Subcutaneous abdominal adipose tissue (tissue), 5 donors: ENCODE results near the gene CA10.

Source experiments
- H3K27ac ChIP-seq: one replicate; pipeline ENCODE4 v1.7.0; 2013; ENCODE audit warnings: low read depth, mild to moderate bottlenecking, inconsistent platforms, low read length, moderate library complexity
- H3K27me3 ChIP-seq, 5 donors: one replicate each; pipeline ENCODE4 v1.7.0; 2013; ENCODE audit warnings: low read length in 5 of 5, inconsistent platforms in 1 of 5; ENCODE audit not compliant: control insufficient read depth in 5 of 5, insufficient read depth in 4 of 5
- H3K36me3 ChIP-seq, 5 donors: one replicate each; pipeline ENCODE4 v1.7.0; 2013; ENCODE audit warnings: low read length in 5 of 5; ENCODE audit not compliant: control insufficient read depth in 5 of 5, insufficient read depth in 5 of 5
- H3K4me1 ChIP-seq, 5 donors: one replicate each; pipeline ENCODE4 v1.7.0; 2013; ENCODE audit warnings: low read length in 5 of 5, mild to moderate bottlenecking in 3 of 5, moderate library complexity in 1 of 5; ENCODE audit not compliant: control insufficient read depth in 5 of 5, insufficient read depth in 5 of 5
- H3K4me3 ChIP-seq, 5 donors: one replicate each; pipeline ENCODE4 v1.7.0; 2013; ENCODE audit warnings: low read length in 5 of 5, low read depth in 1 of 5
- H3K9ac ChIP-seq, 5 donors: one replicate each; pipeline ENCODE4 v1.7.0; 2013; ENCODE audit warnings: low read length in 5 of 5, mild to moderate bottlenecking in 4 of 5, moderate library complexity in 3 of 5
- H3K9me3 ChIP-seq, 5 donors: one replicate each; pipeline ENCODE4 v1.7.0; 2013; ENCODE audit warnings: low read length in 5 of 5; ENCODE audit not compliant: control insufficient read depth in 5 of 5
- donor health status: healthy.
- donor health status: healthy.
- donor health status: healthy.
- donor health status: healthy.
- donor health status: healthy.

Gene CA10

GRCh38 chr17:52064791-52065211 lies 93.7 kb downstream of the CA10 start:
- Histone ChIP-seq H3K36me3 (no peaks in the 10 kb centered on the region), H3K9me3 (peaks cover 0 to 8% (median 0%) of the 10 kb centered on the region in 5 donors), H3K4me3 (no peak overlapping the region), H3K9ac (no peak overlapping the region), H3K27me3 (peaks cover 0 to 3% (median 0%) of the 10 kb centered on the region in 5 donors), H3K4me1 (no peaks in the 10 kb centered on the region), H3K27ac (no peak overlapping the region)

- peaks cover 0 to 3% (median 0%) of the 10 kb centered on the region in 5 donors for H3K9me3 ChIP-seq
- H3K9ac ChIP-seq, result no peak overlapping the region
- no peaks in the 10 kb centered on the region for H3K27me3 ChIP-seq
- no peaks in the 10 kb centered on the region for H3K36me3 ChIP-seq
- H3K4me1 ChIP-seq, result no peaks in the 10 kb centered on the region
- H3K27ac ChIP-seq, result no peak overlapping the region
- no peak overlapping the region for H3K4me3 ChIP-seq
Observed at GRCh38 chr17:52049496-52049895, 109.0 kb downstream of the CA10 start.

GRCh38 chr17:52049051-52049450 lies 109.5 kb downstream of the CA10 start:
- no peak overlapping the region for H3K27ac ChIP-seq
- H3K9ac ChIP-seq, result no peak overlapping the region
- peaks cover 0 to 3% (median 0%) of the 10 kb centered on the region in 5 donors for H3K9me3 ChIP-seq
- no peaks in the 10 kb centered on the region for H3K4me1 ChIP-seq
- H3K36me3 ChIP-seq, result no peaks in the 10 kb centered on the region
- H3K4me3 ChIP-seq, result no peak overlapping the region
- H3K27me3 ChIP-seq, result no peaks in the 10 kb centered on the region

GRCh38 chr17:52048137-52048898 lies 110.2 kb downstream of the CA10 start:
- Histone ChIP-seq H3K9me3 (peaks cover 0 to 3% (median 0%) of the 10 kb centered on the region in 5 donors), H3K36me3 (no peaks in the 10 kb centered on the region), H3K27ac (no peak overlapping the region), H3K9ac (no peak overlapping the region), H3K4me3 (no peak overlapping the region), H3K27me3 (no peaks in the 10 kb centered on the region), H3K4me1 (no peaks in the 10 kb centered on the region)

GRCh38 chr17:52047086-52047485 lies 111.4 kb downstream of the CA10 start:
- H3K27ac ChIP-seq, result no peak overlapping the region
- peaks cover 0 to 3% (median 0%) of the 10 kb centered on the region in 5 donors for H3K9me3 ChIP-seq
- H3K9ac ChIP-seq, result no peak overlapping the region
- no peaks in the 10 kb centered on the region for H3K4me1 ChIP-seq
- no peak overlapping the region for H3K4me3 ChIP-seq
- no peaks in the 10 kb centered on the region for H3K27me3 ChIP-seq
- H3K36me3 ChIP-seq, result no peaks in the 10 kb centered on the region

- Histone ChIP-seq H3K4me3 (no peak overlapping the region), H3K9me3 (no peaks in the 10 kb centered on the region), H3K36me3 (no peaks in the 10 kb centered on the region), H3K4me1 (no peaks in the 10 kb centered on the region), H3K27me3 (no peaks in the 10 kb centered on the region), H3K9ac (no peak overlapping the region), H3K27ac (no peak overlapping the region)
Observed at GRCh38 chr17:52041123-52041617, 117.3 kb downstream of the CA10 start.

GRCh38 chr17:52036416-52036815 lies 122.1 kb downstream of the CA10 start:
- Histone ChIP-seq H3K27me3 (no peaks in the 10 kb centered on the region), H3K9me3 (no peaks in the 10 kb centered on the region), H3K4me1 (no peaks in the 10 kb centered on the region), H3K4me3 (no peak overlapping the region), H3K27ac (no peak overlapping the region), H3K9ac (no peak overlapping the region), H3K36me3 (no peaks in the 10 kb centered on the region)

GRCh38 chr17:52035336-52035915 lies 123.1 kb downstream of the CA10 start:
- no peaks in the 10 kb centered on the region for H3K27me3 ChIP-seq
- H3K36me3 ChIP-seq, result no peaks in the 10 kb centered on the region
- H3K9me3 ChIP-seq, result no peaks in the 10 kb centered on the region
- H3K4me1 ChIP-seq, result no peaks in the 10 kb centered on the region
- H3K4me3 ChIP-seq, result no peak overlapping the region
- no peak overlapping the region for H3K27ac ChIP-seq
- H3K9ac ChIP-seq, result no peak overlapping the region

- Histone ChIP-seq H3K9me3 (no peaks in the 10 kb centered on the region), H3K4me3 (no peak overlapping the region), H3K4me1 (no peaks in the 10 kb centered on the region), H3K27me3 (no peaks in the 10 kb centered on the region), H3K36me3 (no peaks in the 10 kb centered on the region), H3K9ac (no peak overlapping the region), H3K27ac (no peak overlapping the region)
Observed at GRCh38 chr17:52032454-52032853, 126.1 kb downstream of the CA10 start.

GRCh38 chr17:52030052-52030451 lies 128.5 kb downstream of the CA10 start:
- Histone ChIP-seq H3K9ac (no peak overlapping the region), H3K4me1 (no peaks in the 10 kb centered on the region), H3K9me3 (no peaks in the 10 kb centered on the region), H3K27ac (no peak overlapping the region), H3K27me3 (no peaks in the 10 kb centered on the region), H3K36me3 (no peaks in the 10 kb centered on the region), H3K4me3 (no peak overlapping the region)
